Liver (tissue), 3 donors: ENCODE results near the gene PGAP3.

Experiments used
- FOXA1 ChIP-seq: IDR thresholded peaks from 2 replicates; pipeline ENCODE4 v1.6.1; 2016; ENCODE audit warnings: antibody characterized with exemption
- GABPA ChIP-seq, 2 donors: IDR thresholded peaks in 1 of 2; conservative IDR thresholded peaks in 1 of 2; 2 replicates each; pipeline ENCODE4 v1.6.1; 2016; ENCODE audit warnings: antibody characterized with exemption in 2 of 2, mild to moderate bottlenecking in 1 of 2, moderate library complexity in 1 of 2
- NR2F2 ChIP-seq: IDR thresholded peaks from 2 replicates; pipeline ENCODE4 v1.6.1; 2016; ENCODE audit warnings: antibody characterized with exemption
- TAF1 ChIP-seq: conservative IDR thresholded peaks from 2 replicates; pipeline ENCODE4 v1.6.1; 2016; ENCODE audit warnings: antibody characterized with exemption, mild to moderate bottlenecking
- YY1 ChIP-seq: IDR thresholded peaks from 2 replicates; pipeline ENCODE4 v1.6.1; 2016; ENCODE audit warnings: antibody characterized with exemption, mild to moderate bottlenecking
- TF ChIP-seq, protein P1 (sequence below): fragments of 150-350 bp; IDR thresholded peaks from 2 replicates; pipeline ENCODE4 v1.5.1; 2017; ENCODE audit warnings: improper control_type of control experiment, low read depth, low read length; ENCODE audit not compliant: missing input control
- TF ChIP-seq, protein P2 (sequence below): IDR thresholded peaks from 2 replicates; pipeline ENCODE4 v1.6.1; 2016; ENCODE audit warnings: antibody characterized with exemption
- TF ChIP-seq, protein P3 (sequence below): IDR thresholded peaks from 2 replicates; pipeline ENCODE4 v1.6.1; 2016; ENCODE audit warnings: antibody characterized with exemption
- TF ChIP-seq, protein P4 (sequence below): IDR thresholded peaks from 2 replicates; pipeline ENCODE4 v1.6.1; 2016; ENCODE audit warnings: antibody characterized with exemption, mild to moderate bottlenecking
- donor health status: healthy.
- donor health status: healthy.

DNA sequence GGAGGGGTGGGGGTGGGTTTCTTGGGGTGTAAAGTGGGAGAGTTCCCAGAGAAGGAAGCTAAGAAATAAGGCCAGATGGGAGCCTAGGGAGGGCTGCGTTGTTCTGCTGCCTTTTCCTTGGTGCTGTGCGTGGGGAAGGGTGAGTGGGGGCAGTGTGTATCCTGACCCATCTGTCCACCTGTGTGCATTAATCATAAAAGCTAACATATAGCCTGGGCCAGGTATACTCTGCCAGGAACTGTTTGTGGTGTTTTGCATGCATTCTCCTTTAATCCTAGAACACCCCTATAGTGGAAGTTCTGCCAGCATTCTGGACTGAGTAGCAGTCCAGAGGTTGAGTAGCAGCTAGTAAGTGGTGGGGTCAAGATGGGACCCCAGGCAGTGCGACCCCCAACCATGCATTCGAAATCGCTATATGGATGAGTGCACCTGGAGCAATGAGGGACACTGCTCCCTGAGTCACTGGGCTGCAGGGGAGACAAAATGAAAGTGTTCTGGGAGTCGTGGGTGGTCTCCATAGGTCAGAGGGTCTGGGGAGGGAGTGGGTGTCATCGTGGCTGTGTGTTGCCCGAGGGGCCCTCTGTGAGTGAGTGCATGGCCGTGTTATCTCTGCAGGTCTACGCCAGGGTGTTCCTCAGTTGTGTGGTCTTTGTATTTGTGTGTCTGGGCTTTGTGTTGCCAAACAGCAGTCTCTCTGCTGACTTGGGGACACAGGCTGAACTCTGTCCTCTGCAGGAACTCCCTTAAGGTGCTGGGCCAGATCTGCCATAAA lies 13.3 kb upstream of the PGAP3 start:
- TF ChIP-seq, protein P1, sequence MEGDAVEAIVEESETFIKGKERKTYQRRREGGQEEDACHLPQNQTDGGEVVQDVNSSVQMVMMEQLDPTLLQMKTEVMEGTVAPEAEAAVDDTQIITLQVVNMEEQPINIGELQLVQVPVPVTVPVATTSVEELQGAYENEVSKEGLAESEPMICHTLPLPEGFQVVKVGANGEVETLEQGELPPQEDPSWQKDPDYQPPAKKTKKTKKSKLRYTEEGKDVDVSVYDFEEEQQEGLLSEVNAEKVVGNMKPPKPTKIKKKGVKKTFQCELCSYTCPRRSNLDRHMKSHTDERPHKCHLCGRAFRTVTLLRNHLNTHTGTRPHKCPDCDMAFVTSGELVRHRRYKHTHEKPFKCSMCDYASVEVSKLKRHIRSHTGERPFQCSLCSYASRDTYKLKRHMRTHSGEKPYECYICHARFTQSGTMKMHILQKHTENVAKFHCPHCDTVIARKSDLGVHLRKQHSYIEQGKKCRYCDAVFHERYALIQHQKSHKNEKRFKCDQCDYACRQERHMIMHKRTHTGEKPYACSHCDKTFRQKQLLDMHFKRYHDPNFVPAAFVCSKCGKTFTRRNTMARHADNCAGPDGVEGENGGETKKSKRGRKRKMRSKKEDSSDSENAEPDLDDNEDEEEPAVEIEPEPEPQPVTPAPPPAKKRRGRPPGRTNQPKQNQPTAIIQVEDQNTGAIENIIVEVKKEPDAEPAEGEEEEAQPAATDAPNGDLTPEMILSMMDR, result no peak
- TF ChIP-seq YY1, result no peak
- TF ChIP-seq, protein P2, sequence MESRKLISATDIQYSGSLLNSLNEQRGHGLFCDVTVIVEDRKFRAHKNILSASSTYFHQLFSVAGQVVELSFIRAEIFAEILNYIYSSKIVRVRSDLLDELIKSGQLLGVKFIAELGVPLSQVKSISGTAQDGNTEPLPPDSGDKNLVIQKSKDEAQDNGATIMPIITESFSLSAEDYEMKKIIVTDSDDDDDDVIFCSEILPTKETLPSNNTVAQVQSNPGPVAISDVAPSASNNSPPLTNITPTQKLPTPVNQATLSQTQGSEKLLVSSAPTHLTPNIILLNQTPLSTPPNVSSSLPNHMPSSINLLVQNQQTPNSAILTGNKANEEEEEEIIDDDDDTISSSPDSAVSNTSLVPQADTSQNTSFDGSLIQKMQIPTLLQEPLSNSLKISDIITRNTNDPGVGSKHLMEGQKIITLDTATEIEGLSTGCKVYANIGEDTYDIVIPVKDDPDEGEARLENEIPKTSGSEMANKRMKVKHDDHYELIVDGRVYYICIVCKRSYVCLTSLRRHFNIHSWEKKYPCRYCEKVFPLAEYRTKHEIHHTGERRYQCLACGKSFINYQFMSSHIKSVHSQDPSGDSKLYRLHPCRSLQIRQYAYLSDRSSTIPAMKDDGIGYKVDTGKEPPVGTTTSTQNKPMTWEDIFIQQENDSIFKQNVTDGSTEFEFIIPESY, result no peak
- TF ChIP-seq, protein P3, sequence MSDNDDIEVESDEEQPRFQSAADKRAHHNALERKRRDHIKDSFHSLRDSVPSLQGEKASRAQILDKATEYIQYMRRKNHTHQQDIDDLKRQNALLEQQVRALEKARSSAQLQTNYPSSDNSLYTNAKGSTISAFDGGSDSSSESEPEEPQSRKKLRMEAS, result no peak
- TF ChIP-seq TAF1, result no peak
- TF ChIP-seq, protein P4, sequence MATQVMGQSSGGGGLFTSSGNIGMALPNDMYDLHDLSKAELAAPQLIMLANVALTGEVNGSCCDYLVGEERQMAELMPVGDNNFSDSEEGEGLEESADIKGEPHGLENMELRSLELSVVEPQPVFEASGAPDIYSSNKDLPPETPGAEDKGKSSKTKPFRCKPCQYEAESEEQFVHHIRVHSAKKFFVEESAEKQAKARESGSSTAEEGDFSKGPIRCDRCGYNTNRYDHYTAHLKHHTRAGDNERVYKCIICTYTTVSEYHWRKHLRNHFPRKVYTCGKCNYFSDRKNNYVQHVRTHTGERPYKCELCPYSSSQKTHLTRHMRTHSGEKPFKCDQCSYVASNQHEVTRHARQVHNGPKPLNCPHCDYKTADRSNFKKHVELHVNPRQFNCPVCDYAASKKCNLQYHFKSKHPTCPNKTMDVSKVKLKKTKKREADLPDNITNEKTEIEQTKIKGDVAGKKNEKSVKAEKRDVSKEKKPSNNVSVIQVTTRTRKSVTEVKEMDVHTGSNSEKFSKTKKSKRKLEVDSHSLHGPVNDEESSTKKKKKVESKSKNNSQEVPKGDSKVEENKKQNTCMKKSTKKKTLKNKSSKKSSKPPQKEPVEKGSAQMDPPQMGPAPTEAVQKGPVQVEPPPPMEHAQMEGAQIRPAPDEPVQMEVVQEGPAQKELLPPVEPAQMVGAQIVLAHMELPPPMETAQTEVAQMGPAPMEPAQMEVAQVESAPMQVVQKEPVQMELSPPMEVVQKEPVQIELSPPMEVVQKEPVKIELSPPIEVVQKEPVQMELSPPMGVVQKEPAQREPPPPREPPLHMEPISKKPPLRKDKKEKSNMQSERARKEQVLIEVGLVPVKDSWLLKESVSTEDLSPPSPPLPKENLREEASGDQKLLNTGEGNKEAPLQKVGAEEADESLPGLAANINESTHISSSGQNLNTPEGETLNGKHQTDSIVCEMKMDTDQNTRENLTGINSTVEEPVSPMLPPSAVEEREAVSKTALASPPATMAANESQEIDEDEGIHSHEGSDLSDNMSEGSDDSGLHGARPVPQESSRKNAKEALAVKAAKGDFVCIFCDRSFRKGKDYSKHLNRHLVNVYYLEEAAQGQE, result no peak
- no peak for TF ChIP-seq NR2F2
- no peak for TF ChIP-seq FOXA1
- TF ChIP-seq GABPA (IDR thresholded peaks at IDR 0.05 in 1 of 2, conservative IDR thresholded peaks at IDR 0.05 in 1 of 2), result no peak
